Epithelial cell of esophagus (primary cell): ENCODE data around the gene ANKZF1.

Experiments used
- DNase-seq: peaks from one replicate; pipeline ENCODE4 v3.0.0; 2010; ENCODE audit warnings: low read depth
- H3K4me3 ChIP-seq: 2 replicates; pipeline ENCODE4 v1.5.1; 2011; ENCODE audit warnings: mild to moderate bottlenecking, low read length, control low read depth
- CTCF ChIP-seq: IDR thresholded peaks from 2 replicates; pipeline ENCODE4 v1.5.1; 2011; ENCODE audit warnings: low read depth, mild to moderate bottlenecking, low read length, control low read depth, inconsistent platforms; ENCODE audit not compliant: insufficient read depth; ENCODE audit errors: missing control alignments

Gene ANKZF1

GRCh38 chr2:219247678-219248642 lies 18.4 kb downstream of the ANKZF1 start:
- H3K4me3 ChIP-seq: no peak overlapping the region
- TF ChIP-seq CTCF: no peak
- DNase-seq: peak; percentile 24

GRCh38 chr2:219248845-219249202 lies 19.2 kb downstream of the ANKZF1 start:
- no peak for TF ChIP-seq CTCF
- DNase-seq: no peak
- H3K4me3 ChIP-seq: peak overlapping the region; percentile 22

GRCh38 chr2:219249203-219249980 lies 19.8 kb downstream of the ANKZF1 start:
- no peak for TF ChIP-seq CTCF
- DNase-seq: peak; percentile 99
- peak overlapping the region; percentile 66 for H3K4me3 ChIP-seq

GRCh38 chr2:219250049-219250781 lies 20.6 kb downstream of the ANKZF1 start:
- no peak for DNase-seq
- TF ChIP-seq CTCF: no peak
- H3K4me3 ChIP-seq: peak overlapping the region; percentile 66

- TF ChIP-seq CTCF: no peak
- H3K4me3 ChIP-seq: peak overlapping the region; percentile 66
- peak; percentile 26 for DNase-seq
Measured at GRCh38 chr2:219251656-219252055, 22.1 kb downstream of the ANKZF1 start.

- DNase-seq: peak; percentile 80
- H3K4me3 ChIP-seq: peak overlapping the region; percentile 66
- peak; percentile 14 for TF ChIP-seq CTCF
Measured at GRCh38 chr2:219252084-219252483, 22.5 kb downstream of the ANKZF1 start.
